Measurements from ENCODE around the gene GRID2. TPM values are rescaled to one million over a fixed set of nuclear protein-coding genes. Genes with fewer than 3 reads are reported as not detected.

The GRID2 gene
- total and polyA plus RNA-seq, 2 of the 4 experiments (the other 2 are of a cell fraction), result under 0.01 TPM; not detected in 1

DNA sequence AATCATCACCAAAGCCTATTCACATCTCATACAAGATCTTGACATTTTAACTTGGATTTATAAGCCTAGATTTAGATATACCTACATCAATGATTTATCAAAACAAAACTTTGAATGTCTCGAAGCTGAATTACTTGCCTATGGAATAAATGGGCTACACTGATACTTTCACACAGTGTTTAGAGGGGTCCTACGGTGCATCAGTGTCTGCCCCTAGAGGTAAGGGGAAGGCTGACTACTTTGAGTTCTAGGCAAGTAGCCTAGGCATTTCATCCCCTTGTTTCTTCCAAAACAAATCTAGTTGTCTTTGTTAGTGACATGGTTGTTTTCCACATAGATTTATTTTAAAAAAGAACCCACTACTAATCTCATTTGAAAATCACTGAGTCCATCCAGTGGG is 1366.7 kb downstream of the GRID2 start:
- Histone ChIP-seq H2BK120ac (ENCODE audit: low read depth, low read length) (no peak overlapping the region), H3K36me3 (ENCODE audit: control insufficient read depth, insufficient read depth, low read length) (no peaks in the 10 kb centered on the region), H3K4me3 (ENCODE audit: insufficient read depth, low read depth, low read length) (no peak overlapping the region), H2AK9ac (replicated peaks; ENCODE audit: low read depth, low read length, poor library complexity) (no peak overlapping the region), H4K20me1 (ENCODE audit: insufficient read depth, low read length) (no peaks in the 10 kb centered on the region), H4K5ac (ENCODE audit: low read depth, low read length) (no peak overlapping the region), H3K79me1 (ENCODE audit: low read depth in 1 of 2, low read length in 2 of 2) (no peaks in the 10 kb centered on the region), H3K4me1 (ENCODE audit: control insufficient read depth, insufficient read depth, low read length) (no peaks in the 10 kb centered on the region), H2BK20ac (ENCODE audit: low read depth, low read length) (no peak overlapping the region), H3K9me3 (ENCODE audit: control insufficient read depth, insufficient read depth, low read length) (no peaks in the 10 kb centered on the region), H4K8ac (ENCODE audit: low read depth in 2 of 2, low read length in 2 of 2) (no peak overlapping the region), H2BK15ac (ENCODE audit: low read depth, low read length) (no peak overlapping the region), H3K9me1 (ENCODE audit: insufficient read depth, low read length) (no peaks in the 10 kb centered on the region), H3K4me2 (ENCODE audit: low read depth, low read length) (no peak overlapping the region), H2AFZ (replicated peaks; ENCODE audit: low read length, poor library complexity) (no peak overlapping the region), H3K23ac (ENCODE audit: low read depth, low read length) (no peak overlapping the region), H3K4ac (ENCODE audit: low read depth, low read length) (no peak overlapping the region), H3K14ac (replicated peaks; ENCODE audit: low read depth, low read length) (no peak overlapping the region), H3K27ac (ENCODE audit: insufficient read depth, low read length) (no peak overlapping the region), H2AK5ac (ENCODE audit: low read depth, low read length) (no peak overlapping the region), H3K56ac (ENCODE audit: extremely low read depth, insufficient read depth, low read length) (no peak overlapping the region), H3K9ac (ENCODE audit: low read depth, low read length) (no peak overlapping the region), H4K91ac (ENCODE audit: insufficient read depth, low read depth, low read length) (no peak overlapping the region), H3K27me3 (ENCODE audit: control insufficient read depth, insufficient read depth, low read length) (no peaks in the 10 kb centered on the region), H3K18ac (ENCODE audit: low read depth, low read length) (no peak overlapping the region), H2BK5ac (ENCODE audit: low read depth, low read length, poor library complexity, severe bottlenecking) (no peak overlapping the region)
- no TSS peak for BruUV-seq (replicated peaks)
- ATAC-seq (ENCODE audit: low read depth), result no peak
- intact Hi-C loops (cut with micrococcal nuclease), result no loop called here
- in situ Hi-C loops (cut with MboI; ENCODE audit: low sequenced_read_pairs), result no loop called here
- ChIA-PET CTCF (no interaction called here), POLR2A (ENCODE audit: unreplicated experiment) (no interaction called here)
- no peak for TF ChIP-seq FOS (IDR thresholded peaks at IDR 0.05; ENCODE audit: low read depth, low read length)
- TF ChIP-seq, protein P1, sequence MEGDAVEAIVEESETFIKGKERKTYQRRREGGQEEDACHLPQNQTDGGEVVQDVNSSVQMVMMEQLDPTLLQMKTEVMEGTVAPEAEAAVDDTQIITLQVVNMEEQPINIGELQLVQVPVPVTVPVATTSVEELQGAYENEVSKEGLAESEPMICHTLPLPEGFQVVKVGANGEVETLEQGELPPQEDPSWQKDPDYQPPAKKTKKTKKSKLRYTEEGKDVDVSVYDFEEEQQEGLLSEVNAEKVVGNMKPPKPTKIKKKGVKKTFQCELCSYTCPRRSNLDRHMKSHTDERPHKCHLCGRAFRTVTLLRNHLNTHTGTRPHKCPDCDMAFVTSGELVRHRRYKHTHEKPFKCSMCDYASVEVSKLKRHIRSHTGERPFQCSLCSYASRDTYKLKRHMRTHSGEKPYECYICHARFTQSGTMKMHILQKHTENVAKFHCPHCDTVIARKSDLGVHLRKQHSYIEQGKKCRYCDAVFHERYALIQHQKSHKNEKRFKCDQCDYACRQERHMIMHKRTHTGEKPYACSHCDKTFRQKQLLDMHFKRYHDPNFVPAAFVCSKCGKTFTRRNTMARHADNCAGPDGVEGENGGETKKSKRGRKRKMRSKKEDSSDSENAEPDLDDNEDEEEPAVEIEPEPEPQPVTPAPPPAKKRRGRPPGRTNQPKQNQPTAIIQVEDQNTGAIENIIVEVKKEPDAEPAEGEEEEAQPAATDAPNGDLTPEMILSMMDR (conservative IDR thresholded peaks at IDR 0.05; ENCODE audit: low read depth, low read length), result no peak
- no peak for TF ChIP-seq CEBPB (IDR thresholded peaks at IDR 0.05; ENCODE audit: low read depth, low read length)
- no peak for TF ChIP-seq RFX5 (IDR thresholded peaks at IDR 0.05; ENCODE audit: low read depth, low read length)
- no peak for TF ChIP-seq RCOR1 (IDR thresholded peaks at IDR 0.05; ENCODE audit: insufficient replicate concordance, low read length)
- TF ChIP-seq, protein P2, sequence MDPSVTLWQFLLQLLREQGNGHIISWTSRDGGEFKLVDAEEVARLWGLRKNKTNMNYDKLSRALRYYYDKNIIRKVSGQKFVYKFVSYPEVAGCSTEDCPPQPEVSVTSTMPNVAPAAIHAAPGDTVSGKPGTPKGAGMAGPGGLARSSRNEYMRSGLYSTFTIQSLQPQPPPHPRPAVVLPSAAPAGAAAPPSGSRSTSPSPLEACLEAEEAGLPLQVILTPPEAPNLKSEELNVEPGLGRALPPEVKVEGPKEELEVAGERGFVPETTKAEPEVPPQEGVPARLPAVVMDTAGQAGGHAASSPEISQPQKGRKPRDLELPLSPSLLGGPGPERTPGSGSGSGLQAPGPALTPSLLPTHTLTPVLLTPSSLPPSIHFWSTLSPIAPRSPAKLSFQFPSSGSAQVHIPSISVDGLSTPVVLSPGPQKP (IDR thresholded peaks at IDR 0.05; ENCODE audit: borderline replicate concordance, low read depth, low read length), result no peak
- no peak for TF ChIP-seq RAD21 (IDR thresholded peaks at IDR 0.05; ENCODE audit: low read length)
- no peak for TF ChIP-seq SMC3 (IDR thresholded peaks at IDR 0.05; ENCODE audit: low read depth, low read length)
- no peak for DNase-seq
- dilution Hi-C loops (cut with HindIII; ENCODE audit: low sequenced_read_pairs, unreplicated experiment), result no loop called here
- WGBS, 2 experiments (ENCODE audit: extremely low coverage in 2 of 2, insufficient read length in 1 of 2), result no CpG with 5 or more reads among the region's 2 CpGs
